GM18909 (cell line): ENCODE data around the gene GMPR.

Experiments used
- ATAC-seq: cut with Tn5 transposase; IDR thresholded peaks from one replicate; pipeline ENCODE4 v1.9.1; 2021; ENCODE audit warnings: mild to moderate bottlenecking; ENCODE audit not compliant: unreplicated experiment, poor library complexity

GMPR gene

DNA sequence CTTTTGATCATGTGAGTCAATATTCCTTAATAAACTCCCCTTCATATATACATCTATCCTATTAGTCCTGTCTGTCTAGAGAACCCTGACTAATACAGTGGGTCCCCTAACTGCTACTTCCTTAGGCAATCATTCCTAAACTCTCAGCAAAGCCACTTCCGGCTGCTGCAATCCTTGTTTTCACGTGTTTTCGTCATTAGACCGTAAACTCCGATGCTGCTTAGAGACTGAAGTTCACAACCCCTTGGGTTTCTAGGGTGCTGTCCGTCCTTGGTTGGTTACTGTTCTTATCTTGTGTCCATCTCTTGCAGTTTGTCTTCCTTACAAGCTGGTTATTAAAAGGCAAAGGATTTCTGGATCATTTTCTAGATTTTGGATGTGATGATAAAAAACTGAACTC is 106.4 kb downstream of the GMPR start:
- ATAC-seq, result no peak
